COLO829 (cell line): ENCODE measurements around the gene KCNQ2.
"Not testable (repeated sequence)": the region's sequence is repeated elsewhere in the genome, so short reads cannot be mapped to it uniquely, and the experiment has no call there.

Experiments
- DNase-seq: peaks from one replicate; pipeline ENCODE4 v3.0.0; 2012; ENCODE audit warnings: low spot score

KCNQ2 gene

DNA sequence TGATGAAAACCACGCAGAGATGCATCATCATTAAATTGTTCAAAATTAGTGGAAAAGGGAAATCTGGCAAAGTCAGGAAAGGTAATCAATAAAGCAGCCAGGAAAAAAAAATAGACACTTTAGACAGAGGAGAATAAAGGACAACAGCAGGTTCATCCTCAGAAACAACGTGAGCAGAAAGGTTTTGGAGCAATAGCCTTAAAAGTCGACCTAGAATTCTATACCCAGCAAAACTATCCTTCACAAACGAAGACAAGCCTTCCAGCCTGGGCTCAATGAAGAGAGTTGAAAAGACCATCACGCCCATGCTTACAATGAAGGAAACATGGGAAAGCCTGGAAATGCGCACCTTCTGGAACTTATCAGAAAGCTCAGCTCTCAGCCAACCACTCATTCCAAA lies 86.6 kb downstream of the KCNQ2 start:
- no peak for DNase-seq

DNA sequence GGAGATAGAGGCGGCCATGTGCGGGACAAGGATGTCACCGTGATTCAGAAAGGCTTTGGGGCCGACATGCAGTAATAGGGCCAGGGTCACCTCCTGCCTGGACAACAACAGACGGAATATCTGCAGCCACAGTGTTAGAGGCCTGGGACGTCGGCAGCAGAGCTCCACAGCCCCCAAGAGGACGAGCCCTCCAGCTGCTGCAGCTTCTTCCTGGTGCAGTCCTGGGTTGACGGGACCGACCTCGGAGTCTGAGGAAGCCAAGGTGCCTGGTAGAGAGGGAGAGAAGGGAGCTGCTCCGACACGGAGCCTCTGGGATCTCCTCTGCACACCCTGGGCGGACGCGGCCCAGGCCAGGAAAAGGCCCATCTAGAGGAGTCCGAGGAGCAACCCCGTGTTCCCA lies 88.1 kb downstream of the KCNQ2 start:
- DNase-seq = no peak

DNA sequence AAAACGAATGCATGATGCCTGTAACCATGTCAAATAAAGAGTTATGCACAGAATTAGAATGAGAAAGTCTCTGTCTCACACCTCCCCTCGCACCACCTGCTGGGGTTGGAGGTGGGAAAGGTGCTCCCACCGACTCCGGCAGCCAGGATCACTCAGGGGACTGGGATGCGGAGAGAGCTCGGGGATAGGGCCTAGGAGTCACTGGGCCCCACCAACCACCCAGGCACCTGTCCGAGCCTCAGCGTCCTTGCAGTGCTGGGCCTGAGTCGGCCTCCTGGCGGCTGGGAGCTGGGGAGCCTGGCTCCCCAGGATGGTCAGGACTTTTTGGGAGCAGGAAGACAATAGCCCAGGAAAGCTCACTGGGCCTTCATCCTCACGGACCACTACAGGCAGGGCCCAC lies 88.9 kb downstream of the KCNQ2 start:
- DNase-seq = no peak

DNA sequence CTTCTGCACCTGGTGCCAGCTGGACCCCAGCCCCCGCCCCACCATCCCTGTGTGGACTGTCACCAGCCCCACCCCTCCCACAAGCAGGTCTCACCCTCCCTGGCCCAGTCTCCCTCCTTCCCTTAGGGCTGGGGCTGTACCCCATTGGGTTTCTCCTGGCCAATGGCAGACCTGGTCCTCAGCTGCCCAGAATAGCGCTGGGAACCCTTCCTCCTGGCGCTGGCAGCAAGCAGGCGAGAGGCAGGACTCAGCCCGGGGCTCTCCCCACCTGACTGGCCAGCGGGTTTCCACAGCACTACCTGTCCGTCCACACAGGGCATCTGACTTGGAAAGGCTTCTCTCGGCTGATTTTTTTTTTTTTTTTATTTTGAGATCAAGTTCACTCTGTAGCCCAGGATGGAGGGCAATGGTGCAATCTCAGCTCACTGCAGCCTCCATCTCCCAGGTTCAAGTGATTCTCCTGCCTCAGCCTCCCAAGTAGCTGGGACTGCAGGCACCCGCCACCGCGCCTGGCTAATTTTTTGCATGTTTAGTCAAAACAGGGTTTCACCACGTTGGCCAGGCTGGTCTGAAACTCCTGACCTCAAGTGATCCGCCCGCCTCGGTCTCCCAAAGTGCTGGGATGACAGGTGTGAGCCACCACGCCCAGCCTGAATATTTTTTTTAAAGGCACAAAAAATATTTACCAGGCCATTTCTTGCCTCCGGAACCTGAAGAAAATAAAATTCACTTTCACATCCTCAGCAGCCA lies 89.7 kb downstream of the KCNQ2 start:
- no peak for DNase-seq

DNA sequence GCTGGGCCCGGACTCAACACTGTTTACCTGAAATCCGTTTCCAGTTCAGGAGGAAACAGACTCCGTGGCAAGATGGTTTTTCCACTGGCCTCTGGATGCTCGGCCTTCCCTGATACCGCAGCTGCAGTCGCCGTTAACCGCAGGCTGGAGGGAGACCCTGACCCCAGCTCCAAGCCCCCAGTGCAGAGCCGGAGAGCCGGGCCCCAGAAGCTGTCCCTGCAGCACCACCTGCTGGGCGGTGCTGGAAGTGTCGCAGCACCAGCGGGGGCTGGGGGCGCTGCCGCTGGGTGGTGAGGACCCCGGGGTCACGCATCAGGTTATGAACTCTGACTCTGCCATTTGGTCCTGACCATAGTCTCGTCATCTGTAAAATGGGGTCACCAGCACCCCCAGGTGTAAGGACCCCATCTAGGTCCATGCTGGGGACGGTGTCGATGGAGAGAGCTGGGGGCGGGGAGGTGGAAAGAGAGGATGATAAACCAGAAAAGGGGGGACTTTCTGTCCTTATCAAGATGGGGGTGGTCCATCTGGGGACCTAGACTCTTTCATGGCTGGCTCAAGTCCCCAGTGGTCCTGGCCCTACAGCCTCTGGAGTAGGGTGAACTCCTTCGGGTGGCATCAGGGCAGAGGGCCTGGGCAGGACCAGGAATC lies 90.5 kb downstream of the KCNQ2 start:
- DNase-seq = peak; percentile 36

DNA sequence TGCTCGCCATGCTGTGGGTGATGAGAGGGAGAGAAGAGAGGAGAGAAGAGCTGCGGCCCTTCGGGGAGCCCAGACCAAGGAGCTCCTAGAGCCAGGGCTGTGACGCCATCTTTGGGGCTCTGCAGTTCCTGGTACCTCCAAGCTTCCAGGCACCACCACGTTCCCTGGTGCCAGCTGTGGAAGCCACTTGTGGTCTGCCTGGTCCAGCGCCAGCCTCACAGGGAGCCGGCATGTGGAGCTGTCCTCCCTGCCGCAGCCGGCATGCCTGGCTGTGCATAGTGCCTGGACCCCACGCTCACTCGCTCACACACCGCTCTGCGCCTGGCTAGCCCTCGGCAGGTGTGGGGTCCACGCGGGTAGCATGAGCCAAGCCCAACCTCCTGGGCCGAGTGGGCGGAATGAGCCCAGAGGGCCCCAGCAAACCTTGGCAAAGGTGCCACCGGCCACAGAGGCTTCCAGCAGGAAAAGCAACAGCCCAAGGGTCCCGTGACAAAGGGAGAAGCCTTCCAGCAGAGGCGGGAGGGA lies 92.0 kb downstream of the KCNQ2 start:
- DNase-seq = no peak

DNA sequence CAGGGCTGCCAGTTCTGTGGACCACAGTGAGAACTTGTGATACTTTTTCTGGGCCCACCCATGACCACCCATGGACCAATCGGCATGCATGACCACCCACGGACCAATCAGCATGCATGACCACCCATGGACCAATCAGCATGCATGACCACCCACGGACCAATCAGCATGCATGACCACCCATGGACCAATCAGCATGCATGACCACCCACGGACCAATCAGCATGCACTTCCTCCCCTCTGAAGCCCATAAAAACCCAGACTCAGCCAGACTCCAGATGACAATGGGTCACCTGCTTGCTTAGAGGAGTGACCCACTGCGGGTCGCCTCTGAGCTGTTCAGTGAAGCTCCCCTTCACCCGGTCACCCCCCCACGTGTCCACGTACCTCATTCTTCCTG lies 92.6 kb downstream of the KCNQ2 start:
- DNase-seq = not testable (repeated sequence)

DNA sequence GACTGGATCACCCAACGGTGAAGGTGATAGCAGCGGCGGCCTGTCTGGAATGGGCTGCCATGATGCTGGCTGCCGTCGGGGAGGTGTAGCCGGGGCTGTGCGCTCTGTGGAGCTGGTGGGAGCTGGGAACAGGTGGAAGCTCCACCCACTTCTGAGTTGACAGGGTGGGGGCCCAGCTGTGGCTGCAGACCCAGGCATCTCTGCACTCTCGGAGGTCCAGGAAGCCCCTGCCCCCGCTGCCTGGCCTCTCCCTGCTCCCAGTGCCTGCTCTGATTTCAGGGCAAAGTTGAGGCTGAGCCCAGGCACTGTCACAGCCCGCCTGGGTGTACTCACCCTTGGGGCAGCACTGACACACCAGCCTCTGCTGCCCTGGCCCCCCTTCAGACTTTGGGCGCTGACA lies 93.2 kb downstream of the KCNQ2 start:
- no peak for DNase-seq

DNA sequence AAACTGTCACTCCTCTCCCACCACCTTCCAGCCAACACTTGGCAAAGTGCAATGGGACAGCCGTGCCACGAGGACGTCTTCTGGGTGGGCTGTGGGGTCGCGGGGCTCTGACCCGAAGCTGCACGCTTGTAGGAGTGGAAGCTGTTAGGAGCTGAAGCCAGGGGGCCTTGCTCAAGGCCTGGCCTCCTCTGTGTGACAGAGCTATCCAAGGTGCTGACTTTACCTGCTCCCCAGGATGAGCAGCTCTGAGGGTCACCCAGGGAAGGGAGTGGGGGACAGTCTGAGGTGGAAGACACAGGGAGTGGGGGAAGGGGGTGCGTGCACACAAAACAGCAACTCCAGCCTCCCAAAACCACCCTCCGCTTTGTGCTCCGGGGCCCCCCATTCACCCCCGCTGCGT lies 93.8 kb downstream of the KCNQ2 start:
- DNase-seq = no peak

DNA sequence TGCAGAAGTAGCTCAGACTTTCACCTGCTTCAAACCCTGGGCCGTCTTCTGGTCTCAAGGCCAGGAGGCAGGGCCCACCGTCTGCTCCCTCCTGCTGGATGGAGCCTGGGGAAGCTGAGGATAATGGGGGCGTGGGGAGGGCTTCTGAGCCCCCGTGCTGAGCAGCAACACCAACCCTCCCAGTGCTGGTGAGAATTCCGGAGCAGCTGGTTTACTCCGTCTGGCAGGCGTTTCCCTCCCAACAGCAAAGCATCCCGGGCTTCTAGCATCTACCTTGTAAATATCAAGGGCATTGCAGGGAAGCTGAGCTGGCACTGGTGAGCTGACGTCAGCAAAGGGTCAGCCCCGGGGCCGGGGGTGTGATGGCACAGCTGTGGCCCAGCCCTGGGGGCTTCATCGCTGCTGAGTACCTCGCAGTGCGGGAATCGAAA lies 94.5 kb downstream of the KCNQ2 start:
- no peak for DNase-seq

DNA sequence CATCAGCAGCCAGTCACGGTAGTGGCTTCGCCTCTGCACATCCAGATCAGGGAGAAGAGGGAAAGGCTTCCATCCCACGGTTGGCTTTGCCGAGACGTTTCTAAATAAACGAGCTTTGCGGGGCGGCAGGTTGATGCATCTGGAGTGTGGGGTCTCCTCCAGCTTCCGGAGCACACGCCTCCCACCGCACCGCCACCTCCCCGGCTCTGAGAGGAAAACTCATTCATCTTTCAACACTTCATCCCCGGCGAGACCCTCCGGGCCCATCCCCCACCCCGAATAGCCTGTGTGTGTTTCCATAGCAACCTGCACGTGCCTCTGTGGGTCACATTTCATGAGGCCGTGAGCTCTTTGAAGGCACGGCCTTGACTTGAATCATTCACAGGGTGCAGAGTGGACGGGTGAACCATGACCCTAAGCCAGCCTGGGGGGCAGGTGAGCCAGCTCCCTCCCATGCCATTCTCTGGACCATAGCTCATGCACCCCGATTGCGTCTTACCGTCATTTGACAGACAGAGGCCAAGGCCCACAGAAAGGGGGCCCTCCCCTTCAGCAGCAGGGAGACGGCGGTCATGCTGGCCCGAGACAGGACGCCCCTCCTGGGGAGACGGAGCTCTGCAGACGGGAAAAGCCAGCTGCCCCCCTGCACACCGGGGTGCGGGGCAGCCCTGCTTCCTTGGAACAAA lies 95.1 kb downstream of the KCNQ2 start:
- no peak for DNase-seq

DNA sequence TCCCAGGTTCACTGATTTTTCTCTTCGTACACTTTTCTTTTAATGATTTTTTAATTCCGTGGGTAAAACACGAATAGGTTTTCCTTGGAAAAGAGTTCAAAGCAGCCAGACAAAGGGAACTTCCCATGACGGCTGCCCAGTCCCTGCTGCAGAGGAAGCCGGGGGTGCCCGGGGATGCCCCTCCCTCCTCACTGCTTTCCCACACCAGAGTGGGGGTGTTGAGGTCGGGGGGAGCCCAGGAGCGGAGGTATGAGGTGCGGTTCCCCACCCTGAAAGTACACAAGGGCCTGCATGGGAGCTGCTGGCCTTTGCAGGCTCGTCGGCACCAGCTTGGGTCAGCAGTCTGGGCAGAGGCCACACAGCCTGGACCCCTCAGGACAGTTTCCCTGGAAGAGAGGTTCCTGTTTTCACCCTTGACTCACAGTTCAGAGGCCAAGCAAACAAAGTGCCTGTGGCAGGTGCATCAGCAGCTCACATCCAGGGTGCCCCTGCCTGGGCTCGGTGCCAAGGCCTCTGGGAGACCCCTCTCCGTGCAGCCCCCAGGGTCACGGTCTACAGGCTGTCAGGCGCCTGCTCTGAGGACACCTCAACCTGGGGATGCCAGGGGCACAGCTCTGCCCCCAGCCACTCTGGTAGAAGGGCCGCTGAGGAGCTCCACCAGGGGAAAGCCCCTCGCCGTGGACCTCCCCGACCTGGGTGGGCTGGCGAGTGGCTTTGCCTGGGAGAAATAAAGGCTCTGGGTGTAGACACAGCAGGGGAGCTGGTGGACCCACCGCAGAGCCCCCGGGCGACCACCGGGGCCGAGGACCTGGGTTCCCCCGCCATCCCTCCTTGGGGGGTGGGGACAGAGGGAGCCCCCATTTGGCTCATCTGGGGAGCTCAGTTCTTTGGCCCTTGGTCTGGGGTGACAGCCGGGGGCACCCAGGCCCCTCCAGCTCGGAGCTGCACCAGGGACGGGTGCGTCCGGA lies 95.9 kb downstream of the KCNQ2 start:
- DNase-seq = no peak

DNA sequence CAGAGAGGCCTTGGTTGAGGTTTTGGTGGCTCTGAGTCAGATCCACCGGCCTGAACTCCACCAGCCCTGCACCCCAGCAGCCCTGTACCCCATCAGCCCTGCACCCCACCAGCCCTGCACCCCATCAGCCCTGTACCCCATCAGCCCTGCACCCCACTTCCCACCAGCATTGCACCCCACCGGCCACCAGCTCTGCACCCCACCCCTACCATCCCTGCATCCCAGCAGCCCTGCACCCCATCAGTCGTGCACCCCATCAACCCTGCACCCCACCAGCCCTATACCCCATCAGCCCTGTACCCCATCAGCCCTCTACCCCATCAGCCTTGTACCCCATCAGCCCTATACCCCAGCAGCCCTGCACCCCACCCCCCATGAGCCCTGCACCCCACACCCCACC lies 97.0 kb downstream of the KCNQ2 start:
- DNase-seq = no peak

DNA sequence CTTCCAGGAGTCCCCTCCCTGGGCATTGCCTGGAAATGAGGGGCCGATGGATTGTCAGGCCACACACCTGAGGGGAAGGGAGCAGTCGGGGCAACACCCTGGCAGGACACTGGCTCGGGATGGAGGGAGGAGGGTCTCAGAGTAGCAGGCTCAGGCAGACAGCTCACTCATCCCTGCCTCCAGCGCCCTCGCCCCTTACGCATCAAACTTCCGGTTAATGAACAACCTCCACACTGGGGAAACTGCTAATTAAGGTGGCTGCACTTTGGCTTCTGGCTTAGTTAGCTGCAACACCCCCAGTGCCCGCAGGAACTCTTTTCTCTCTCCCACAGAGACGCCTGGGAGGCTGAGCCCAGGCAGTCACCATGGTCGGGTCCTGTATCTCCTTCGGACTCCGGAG lies 98.0 kb downstream of the KCNQ2 start:
- DNase-seq = no peak

DNA sequence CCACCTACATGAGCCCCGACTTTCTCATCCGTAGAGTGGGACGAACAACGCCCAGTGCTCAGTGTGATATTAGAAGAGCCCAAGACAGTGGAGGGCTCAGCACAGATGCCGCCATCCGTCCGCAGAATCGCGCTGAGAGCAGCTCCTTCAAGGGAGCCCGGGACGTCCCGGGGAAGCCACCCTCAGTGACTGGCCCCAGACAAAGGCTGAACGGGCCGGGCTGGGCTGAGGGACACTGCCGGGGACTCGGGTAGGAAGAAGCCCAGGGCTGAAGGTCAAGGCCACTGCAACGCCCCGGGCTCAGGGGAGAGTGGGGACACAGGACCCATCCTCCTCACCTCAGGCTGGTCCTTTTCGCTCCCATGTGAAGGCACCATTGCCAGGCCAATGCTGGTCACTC lies 98.5 kb downstream of the KCNQ2 start:
- no peak for DNase-seq

DNA sequence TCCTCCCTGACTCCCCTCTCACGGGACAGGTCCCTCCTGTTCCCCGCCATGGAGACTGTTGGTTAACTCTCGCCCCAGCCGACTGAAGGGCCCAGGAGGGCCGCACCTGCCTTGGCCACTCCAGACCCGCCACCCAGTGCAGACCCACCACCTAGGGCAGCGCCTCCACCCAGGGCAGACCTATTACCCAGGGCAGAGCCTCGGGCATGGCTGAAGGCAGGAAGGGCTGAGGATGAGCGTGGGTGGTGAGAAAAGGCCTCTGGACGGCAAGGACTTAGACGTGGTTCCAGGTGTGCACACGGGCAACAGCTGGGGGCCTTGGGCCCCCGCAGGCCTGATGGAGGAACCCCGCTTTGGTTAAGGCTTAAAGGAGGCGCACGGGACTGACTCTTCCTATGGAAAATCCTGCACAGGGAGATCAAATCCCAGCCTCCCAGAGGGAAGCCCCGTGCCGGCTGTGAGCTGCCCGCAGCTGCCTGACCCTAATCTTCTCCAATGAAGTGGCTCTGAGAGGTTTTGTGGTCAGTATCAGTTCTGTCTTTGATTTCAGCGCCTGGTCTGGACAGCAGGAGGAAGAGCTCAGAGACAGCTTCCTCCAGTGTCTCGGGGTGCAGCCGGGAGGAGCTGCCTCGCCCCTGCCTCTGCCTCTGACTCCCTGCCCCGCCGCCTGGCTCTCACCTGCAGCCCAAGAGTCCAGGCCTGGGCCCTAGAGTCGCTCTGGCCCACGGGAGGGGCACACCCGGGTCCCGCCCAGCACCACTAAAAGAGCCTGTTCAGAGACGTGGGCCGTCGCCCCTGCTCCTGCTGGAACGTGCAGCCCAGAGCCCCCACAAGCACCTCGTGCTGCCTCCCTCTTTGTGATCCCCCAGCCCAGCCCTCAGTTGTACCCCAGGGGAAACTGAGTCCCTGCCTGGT lies 99.2 kb downstream of the KCNQ2 start:
- DNase-seq = no peak

DNA sequence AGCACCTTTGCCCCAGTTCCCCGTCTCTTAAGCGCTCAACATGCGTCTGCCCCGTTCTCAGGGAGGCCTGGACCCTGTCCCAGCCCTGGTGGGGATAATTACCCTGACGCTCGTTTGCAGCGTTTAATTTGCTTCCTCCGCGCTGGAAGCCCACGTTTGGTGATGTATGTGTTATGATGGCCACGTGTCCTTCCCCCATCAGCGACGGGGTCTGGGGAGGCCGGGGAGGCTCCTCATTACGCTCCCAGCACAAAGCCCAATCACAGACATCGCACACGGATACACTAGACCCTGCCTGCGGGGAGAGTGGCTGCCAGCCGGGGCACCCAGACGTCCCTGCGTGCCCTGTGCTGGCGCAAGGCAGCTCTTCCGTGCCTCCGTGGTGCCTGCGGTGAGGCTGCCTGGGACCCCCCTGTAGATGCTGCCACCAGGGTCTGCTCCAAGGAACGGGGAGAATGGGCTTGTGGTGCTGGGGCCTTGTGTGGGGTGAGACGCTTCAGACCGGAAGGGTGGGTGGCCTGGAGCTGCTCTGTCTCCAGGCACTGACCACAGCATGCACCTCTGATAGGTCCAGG lies 101.1 kb downstream of the KCNQ2 start:
- DNase-seq = no peak

DNA sequence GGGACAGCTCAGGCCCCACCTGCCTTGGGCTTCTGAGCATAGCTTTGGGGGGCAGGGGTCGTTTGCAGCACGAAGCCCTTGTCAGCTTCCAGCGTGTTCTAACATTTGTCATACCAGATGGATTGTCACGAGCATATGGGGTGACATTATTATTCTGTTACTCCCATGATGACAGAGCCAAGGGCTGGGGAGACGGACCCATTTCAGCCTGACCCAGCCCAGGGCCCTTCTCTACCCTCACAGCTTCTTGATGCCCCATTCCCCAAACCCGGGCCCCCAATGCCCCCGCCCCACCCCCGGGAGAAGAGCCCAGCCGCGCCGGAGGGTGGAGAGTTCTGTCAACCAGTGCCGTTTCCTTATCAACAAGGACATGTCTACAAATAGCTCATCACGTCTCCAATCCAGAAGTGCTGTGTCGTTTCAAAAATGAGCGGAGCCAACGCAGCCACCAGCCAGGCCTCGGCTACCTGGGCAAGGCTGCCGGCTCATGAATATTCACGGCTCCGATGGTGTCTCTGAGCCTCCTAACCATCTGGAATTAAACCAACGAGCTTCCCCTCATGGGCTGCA lies 101.8 kb downstream of the KCNQ2 start:
- no peak for DNase-seq

DNA sequence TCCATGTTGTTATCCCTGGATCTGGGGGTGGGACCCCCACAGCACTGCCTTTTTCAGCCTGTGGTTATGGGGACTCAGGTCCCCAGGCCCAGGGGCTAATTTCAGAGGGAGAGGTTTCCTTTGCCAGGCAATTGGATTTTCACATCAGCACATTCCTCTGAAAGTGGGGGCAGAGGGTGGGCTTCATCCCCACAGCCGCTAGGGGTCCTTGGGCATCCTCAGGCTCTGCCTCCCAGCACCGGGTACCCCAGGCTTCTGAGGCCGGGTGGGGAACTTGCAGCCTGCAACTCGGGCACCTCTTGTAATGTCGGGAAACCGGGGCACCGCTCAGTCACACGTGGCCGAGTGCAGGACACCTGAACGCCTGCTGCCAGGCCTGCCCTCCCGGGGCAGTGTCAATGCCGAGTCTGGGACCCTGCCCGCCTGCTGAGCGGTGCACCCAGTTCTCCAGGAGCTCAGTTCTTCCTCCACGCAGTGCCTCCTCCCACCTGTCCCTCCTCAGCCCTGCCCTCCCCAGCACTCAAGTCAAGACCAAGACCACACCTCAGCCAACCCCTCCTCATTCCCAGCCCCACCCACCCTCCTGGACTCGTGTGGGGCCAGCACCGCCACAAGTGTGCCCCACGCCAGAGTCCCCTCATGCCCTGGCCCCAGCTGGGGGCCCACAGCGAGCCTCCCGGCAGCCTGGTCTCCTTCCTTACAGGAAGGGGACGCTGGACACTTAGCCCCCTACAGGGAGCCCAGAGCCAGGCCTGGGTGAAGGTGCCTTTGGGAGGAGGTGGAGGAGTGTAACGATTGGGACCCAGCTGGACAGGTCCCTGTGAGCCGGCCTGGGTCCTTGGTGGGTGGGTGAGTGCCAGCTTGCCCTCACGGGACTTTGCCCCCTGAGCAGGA lies 102.5 kb downstream of the KCNQ2 start:
- no peak for DNase-seq
